GM21447 (cell line): ENCODE results near the gene DEK.
"Not testable (repeated sequence)": the region's sequence is repeated elsewhere in the genome, so short reads cannot be mapped to it uniquely, and the experiment has no call there.

ENCODE experiments used
- ATAC-seq: cut with Tn5 transposase; IDR thresholded peaks from one replicate; pipeline ENCODE4 v1.9.1; 2021; ENCODE audit not compliant: unreplicated experiment

DEK gene

DNA sequence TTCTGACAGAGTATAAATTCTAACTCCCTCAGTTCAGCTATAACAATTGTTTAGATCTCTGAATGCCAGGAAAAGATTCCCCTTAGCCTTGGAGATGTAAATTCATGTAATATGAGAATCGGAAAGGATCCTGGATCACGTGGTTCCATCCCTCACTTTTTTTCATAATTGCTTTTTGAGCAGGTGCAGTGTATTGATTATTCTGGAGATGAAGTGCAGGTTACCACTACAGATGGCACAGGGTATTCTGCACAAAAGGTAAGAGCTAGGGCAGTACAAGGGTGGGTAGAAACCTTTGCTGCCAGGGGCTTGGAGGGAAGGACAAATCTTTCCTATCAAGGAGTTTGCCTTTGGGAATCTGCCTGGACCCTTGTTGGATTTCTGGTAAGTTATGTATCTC is 56.4 kb downstream of the DEK start:
- ATAC-seq: no peak

DNA sequence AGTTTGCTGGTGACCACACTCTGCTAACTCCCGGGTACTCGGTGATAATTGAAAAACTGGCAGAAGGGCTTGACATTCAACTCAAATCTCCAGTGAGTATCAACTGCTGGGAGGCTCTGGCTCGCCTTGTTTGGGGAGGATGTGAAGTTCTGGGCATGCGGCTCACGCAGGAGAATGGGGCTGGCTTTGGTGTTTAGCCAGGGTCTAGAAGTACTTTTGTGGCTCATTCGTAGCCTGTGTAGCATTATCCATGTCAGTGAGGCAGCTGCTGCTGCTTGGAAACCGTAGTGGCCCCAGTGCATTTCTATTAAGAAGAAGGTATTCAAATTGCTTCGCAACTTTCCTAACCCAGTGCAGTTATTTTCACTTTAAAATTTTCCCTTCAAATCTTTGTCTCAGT is 56.9 kb downstream of the DEK start:
- no peak for ATAC-seq

DNA sequence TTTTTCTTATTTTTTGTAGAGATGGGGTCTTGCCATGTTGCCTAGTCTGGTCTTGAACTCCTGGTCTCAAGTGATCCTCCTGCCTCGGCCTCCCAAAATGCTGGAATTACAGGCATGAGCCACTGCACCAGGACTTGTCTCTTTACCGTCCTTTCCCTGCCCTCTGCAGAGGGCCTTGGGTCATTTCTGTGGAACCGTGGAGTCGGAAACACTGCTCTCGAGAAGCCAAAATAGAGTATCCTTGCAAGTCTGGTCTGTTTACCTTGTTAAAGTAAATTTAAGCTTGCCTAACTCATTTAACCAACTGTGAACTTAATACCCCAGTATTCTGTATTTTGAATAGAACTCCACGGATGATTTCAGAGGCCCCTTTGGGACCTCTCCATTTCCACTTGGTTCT is 57.7 kb downstream of the DEK start:
- no peak for ATAC-seq

DNA sequence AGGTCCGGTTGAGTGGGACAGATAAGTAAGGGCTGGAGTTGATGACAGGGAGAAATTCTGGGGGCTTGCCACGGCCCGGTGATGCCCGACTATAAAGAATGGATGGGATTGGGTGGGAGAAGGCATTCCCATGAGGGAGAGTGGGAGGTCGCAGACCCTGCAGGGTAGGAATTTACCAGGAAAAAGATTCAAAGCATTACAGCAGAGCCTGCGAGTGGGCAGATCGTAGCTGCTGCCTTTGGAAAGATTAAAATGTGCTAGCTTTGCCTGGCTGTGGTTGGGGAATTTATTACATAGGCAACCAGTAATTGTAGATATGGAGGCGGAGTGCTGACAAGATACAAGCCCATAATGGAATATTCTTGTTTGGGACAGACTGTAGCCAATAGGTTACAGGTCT is 59.6 kb downstream of the DEK start:
- ATAC-seq: no peak

DNA sequence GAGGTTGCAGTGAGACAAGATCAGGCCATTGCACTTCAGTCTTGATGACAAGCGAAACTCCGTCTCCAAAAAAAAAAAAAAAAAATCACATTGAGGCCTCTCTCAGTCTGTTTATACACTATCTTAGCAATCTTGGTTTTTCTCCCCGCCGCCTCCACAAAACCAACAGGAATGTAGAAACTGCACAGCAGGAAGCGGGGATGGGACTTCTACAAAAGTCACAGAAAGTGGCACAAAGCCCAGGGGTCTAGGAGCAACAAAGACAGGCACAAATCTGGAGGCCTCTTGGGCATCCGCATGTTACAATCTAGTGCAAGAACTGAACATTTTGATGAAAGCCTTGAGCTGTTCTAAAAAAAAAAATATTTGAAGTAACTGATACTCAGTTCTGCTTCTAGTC is 60.5 kb downstream of the DEK start:
- ATAC-seq: no peak

DNA sequence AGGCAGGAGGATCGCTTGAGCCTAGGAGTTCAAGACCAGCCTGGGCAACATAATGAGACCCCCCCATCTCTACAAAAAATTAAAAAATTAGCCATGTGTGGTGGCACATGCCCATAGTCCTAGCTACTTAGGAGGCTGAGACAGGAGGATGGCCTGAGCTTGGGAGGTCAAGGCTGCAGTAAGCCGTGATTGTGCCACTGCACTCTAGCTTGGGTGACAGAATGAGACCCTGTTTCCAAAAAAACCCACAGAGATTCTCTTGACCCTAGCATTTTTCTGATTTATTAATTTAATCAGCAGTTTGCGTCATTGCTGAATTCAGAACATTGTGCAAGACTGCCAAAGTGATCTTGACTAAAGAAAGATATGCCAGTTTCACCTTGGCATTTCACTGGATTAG is 72.3 kb downstream of the DEK start:
- ATAC-seq: no peak

DNA sequence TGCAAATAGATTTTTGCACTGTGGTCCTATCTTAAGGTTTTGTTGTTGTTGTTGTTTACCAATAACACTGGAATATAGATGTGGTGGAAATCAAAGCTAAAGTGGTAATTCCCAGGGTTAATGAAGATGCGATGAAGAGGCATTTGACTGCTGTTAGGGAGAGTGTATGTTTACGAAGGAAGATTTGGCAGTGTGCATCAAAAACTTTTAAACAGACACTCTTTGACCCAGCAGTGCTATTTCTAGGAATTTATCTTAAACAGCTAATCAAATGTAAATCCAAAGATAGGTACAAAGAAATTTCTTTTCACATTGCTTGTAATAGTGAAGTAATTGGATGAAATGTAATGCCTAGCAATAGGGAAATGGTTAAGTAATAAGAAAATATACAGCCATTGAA is 75.1 kb downstream of the DEK start:
- no peak for ATAC-seq

DNA sequence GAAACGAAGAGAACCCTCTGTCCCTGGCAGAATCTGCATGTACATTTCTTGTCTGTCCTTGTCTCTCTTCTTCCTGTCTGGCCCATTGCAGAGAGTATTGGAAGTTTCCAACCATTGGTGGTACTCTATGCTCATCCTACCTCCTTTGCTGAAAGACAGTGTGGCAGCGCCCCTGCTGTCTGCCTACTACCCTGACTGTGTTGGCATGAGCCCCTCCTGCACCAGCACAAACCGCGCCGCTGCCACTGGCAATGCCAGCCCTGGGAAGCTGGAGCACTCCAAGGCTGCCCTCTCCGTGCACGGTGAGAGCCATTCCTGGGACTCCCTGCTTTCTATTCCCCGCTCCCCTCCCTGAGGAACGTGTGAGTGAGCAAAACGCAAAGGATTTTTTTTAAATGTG is 76.6 kb downstream of the DEK start:
- no peak for ATAC-seq

DNA sequence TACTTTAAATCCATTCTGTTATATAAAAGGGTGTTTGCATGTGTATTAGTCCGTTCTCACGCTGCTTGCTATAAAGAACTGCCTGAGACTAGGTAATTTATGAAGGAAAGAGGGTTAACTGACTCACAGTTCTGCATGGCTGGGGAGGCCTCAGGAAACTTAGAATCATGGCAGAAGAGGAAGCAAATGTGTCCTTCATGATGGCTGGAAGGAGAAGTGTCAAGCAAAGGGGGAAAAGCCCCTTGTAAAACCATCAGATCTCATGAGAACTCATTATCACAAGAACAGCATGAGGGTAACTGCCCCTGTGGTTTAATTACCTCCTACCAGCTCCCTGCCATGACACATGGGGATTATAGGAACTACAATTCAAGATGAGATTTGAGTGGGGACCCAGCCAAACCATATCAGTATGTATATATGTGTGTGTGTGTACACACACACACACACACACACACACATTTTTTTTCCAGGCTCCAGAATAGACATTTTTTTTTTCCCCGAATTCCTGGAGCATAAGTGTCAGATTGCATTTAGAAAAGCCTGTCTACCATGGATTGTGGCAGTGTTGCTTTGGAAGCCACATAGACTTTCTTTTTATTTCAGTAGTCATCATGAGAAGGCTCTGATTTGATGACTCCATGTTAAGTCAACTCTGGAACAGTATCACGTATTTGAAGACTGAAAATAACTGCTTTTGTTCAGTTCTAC is 77.6 kb downstream of the DEK start:
- ATAC-seq: no peak

DNA sequence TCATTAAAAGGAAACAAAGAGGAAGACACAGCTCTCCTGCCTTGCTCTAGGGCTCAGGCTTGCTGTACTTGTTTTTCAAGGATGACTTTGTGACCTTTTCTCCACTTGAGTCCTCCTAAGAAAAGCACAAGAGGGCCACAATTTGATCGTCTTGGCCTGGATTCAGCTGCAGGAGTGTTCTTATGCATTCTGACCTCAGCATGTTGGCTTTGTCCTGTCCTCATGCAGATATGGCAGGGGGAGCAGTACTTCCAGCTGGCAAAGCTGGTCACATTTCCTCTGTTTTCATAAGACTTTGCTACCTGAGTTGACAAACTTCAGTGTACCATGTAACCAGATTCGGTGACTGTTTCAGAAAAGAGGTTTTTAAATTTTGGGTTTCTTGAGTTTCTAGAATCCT is 78.3 kb downstream of the DEK start:
- no peak for ATAC-seq

DNA sequence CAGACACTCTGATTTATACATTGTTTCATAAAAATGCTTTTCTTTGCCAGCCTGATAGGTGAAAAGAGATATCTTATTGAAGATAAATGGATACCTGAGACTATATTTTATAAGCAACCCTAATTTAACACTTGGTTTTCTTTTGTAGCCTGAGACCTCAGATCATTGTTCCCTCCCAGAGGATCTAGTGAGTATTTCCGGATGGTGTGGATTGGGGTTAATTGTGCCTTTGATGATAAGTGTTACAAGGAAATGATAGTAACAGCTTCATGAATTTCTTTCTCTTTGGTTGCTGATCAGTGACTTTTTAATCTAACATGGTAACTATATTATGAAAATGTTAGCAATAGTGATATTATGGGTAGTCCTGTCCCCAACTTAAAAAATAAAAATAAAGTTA is 78.7 kb downstream of the DEK start:
- no peak for ATAC-seq

DNA sequence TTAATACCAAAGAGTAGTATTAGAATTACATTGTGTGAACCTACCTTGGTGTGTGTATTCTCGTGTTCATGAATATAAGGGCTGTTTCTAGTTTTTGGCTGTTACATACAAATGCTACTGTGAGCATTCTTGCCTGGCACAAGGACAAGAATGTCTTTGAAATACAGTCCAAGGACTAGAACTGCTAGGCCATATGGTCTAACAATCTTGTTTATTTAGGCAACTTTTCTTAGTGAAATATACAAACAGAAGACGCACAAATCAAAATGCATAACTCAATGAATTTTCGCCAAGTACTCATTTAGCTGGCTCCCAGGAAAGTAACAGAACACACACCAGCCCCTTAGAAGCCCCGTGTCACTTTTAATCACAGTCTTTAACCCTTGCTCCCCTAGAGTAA is 80.6 kb downstream of the DEK start:
- no peak for ATAC-seq

DNA sequence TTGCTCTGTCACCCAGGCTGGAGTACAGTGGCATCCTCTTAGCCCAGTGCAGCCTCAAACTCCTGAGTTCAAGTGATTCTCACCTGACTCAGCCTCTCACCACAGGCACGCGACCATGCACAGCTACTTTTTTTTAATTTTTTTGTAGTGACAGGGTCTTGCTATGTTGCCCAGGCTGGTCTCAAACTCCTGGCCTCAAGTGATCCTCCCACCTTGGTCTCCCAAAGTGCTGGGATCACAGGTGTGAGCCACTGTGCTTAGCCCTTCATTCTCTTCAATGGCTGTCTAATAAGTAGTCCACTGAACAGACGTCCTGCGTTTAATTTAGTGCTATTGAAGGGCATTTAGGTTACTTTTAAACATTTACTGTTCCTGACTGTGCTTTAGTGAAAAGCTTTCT is 81.8 kb downstream of the DEK start:
- ATAC-seq: no peak

DNA sequence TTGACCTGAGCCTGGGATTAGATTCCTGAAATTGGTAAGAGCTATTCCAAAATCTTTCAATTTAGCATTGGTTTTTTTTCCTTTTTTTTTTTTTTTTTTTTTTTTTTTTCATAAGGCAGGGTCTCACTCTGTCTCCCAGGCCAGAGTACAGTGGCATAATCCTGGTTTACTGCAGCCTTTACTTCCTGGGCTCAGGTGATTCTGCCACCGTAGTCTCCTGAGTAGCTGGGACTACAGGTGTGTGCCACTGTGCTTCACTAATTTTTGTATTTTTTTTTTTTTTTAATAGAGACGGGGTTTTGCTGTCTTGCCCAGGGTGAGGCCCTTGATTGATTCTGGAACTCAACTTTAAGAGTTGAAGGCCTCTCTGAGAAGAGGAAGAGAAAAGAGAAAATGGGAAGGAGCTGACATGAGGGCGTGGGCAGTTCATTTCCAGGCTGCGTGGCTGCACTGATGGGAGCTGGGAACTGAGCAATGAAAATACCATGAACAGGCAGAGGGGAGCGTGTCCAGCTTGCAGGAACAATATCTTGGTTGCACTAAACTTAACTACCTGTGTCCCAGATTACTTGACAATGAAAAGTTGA is 84.5 kb downstream of the DEK start:
- ATAC-seq: no peak

DNA sequence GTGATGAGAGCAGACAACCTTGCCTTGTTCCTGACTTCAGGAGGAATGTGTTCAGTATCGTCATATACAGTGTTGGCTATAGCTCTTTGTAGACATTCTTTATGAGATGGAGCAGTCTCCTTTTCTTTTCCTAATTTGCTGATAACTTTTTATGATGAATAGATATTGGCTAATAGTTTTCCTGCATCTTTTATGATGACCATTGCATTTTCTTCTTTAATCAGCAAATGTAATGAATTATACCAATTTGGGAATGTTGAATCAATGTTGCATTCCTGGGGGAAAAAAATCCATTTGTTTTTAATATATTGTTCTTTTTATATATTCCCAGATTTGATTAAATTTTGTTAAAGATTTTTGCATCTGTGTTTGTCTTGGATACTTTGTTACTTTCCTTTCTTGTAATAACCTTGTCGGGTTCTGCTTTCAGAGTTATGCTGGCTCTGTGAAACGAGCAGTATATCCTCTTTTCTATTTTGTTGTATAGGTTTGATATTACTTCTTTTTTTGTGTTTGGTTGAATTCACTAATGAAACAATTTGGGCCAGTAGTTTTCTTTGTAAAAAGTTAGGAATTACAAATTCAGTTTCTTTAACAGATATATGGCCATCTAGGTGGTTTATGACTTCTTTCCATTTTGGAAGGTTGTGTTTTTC is 85.2 kb downstream of the DEK start:
- no peak for ATAC-seq

DNA sequence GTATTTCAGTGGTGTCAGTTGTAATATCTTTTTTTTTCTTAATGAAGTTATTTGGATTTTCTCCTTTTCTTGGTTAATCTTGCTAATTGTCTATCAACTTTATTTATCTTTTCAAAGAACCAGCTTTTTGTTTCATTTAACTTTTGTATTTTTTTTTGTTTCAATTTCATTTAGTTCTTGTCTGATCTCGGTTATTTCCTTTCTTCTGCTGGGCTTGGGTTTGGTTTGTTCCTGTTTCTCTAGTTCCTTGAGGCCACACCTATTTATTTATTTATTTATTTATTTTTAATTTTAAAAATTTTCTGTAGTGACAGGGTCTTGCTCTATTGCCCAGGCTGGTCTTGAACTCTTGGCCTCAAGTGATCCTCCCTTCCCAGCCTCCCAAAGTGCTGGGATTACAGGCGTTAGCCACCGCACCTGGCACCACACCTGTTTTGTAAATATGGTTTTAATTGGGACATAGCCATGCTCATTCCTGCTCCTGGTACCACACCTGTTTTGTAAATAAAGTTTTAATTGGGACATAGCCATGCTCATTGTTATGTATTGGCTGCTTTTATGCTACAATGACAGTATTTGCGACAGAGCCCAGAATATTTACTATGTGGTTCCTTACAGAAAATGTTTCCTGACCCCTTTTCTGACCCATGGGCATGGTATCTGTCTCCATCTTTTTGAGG is 86.9 kb downstream of the DEK start:
- no peak for ATAC-seq

DNA sequence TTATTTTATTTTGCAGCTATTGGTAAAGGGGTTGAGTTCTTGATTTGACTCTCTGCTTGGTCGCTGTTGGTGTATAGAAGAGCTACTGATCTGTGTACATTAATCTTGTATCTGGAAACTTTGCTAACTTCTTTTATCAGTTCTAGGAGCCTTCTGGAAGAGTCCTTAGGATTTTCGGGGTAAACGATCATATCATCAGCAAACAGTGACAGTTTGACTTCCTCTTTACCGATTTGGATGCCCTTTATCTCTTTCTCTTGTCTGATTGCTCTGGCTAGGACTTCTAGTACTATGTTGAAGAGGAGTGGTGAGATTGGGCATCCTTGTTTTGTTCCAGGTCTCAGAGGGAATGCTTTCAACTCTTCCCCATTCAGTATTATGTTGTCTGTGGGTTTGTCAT is 88.1 kb downstream of the DEK start:
- ATAC-seq: not testable (repeated sequence)
